Mesenteric fat pad (tissue), 1 donor: Measurements from ENCODE around the gene ZBED2. TPM values are rescaled to one million over a fixed set of nuclear protein-coding genes. Genes with fewer than 3 reads are reported as not detected.

Experiments used
- DNase-seq: peaks from one replicate; pipeline ENCODE4 v3.0.0-alpha.2; 2020; ENCODE audit warnings: low spot score
- total RNA-seq: library from RNA; stranded (reverse); fragmentation: NEBNext Ultra II Directional; extraction: Animal tissue kit (Norgen Biotek cat#: 25700); gene quantifications from one replicate; pipeline ENCODE4 v1.2.1, GENCODE V29; 2021
- donor health status: DM: yes; HTN: yes; CAD: no.

ZBED2 gene
- total RNA-seq, 1 donor from 2014 or later = not detected

GRCh38 chr3:111604119-111604518, 9.0 kb upstream of the ZBED2 start:
- DNase-seq = no peak

DNA sequence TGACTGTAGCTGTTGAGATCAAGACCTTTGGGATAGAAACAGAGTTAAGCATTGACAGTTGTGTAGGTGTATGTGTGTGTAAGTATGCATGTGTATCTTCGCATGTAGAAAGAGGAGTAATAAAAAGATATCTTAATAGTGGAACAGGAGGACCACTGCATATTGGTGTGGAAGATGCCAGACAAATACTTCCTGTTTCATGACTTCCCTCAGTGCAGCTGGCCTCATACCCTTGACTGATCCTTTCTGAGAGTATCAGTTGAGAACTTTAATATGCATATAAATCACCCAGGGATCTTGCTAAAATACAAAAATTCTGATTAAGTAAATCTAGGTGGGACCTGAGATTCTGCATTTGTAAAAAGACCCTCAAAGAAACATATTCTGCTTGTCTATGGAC, 8.5 kb upstream of the ZBED2 start:
- DNase-seq = no peak

- DNase-seq = no peak
These were observed 6.7 kb upstream of the ZBED2 start for GRCh38 chr3:111601810-111602209.

- no peak for DNase-seq
These were observed 3.4 kb upstream of the ZBED2 start for GRCh38 chr3:111598552-111598951.

- DNase-seq = no peak
These were observed 3.0 kb upstream of the ZBED2 start for GRCh38 chr3:111598139-111598538.

DNA sequence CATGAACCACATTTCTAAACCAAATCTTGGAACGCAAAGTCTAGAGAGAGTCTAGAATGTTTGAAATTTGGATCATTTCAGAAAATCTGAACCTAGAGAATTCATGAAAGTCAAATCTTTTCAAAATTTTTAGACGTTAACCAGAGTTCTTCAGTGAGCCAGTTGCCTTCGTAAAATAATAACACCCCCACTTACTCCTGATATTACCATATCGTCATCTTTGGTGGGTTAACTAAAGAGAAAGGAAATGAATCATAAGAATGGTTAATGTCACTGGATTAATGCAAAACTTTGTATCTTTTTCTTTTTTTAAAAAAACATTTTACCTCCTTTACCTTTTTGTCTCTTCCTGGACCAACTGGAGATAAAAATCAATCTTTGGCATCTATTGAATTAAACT, 1.2 kb upstream of the ZBED2 start:
- no peak for DNase-seq

DNA sequence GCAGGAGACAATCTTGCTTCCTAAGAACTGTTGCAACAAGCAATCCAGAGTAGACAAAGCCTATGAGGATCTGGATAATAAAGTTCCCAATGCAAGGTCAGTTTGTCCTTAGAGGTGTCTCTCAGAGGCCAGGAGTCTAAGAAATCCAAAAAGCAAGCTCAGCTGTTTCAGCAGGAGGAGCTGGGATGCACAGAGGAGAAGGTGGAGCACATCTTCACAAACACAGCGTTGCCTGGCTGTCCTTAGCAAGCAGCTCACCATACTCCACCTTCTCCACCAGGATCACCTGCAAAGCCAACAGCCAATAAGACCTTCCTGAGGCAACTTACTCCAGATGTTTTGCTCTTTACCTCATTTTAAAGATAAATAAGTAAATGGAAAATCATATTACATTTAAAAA, 365 bp downstream of the ZBED2 start:
- no peak for DNase-seq

- DNase-seq = no peak
These were observed 941 bp downstream of the ZBED2 start for GRCh38 chr3:111594205-111594604.

- no peak for DNase-seq
These were observed 1.5 kb downstream of the ZBED2 start for GRCh38 chr3:111593666-111594065.

GRCh38 chr3:111592936-111593335, 2.2 kb downstream of the ZBED2 start:
- no peak for DNase-seq

GRCh38 chr3:111592143-111592542, 3.0 kb downstream of the ZBED2 start:
- no peak for DNase-seq

DNA sequence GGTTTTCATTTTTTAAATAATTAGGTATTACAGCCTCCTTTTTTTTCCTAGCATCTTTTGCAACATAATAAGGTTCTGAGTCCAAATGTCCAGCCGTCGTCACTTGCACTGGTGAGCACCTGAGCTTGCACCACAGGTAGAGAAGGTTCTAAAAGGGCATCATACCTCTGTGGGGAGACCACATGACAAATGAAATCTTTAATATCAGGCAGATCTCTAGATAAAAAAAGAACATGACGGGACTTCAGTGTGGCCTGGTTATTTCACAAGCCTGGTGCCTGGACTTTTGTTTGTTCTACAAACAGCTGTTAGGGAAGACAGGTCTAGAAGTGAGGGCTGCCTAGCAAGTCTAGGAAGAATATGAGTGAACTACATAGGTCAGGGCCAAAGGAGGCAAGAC, 3.6 kb downstream of the ZBED2 start:
- DNase-seq = no peak

DNA sequence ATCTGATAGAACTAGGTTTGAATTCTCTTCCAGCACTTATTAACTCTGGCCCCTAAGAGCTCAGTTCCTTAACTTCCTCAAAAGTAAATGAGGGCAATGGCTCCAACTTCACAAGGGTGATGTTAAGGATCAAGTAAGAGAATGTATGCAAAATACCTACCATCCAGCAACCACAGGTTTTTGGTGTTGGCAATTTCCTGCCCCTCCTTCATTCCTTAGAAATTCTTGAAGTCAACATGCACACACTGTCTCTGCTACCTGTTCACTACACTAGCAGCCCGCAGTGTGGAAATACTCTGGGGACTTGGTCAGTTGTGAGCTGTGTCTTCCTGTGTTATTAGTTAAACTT, 5.0 kb downstream of the ZBED2 start:
- no peak for DNase-seq

- DNase-seq = no peak
These were observed 5.6 kb downstream of the ZBED2 start for GRCh38 chr3:111589303-111590142.

DNA sequence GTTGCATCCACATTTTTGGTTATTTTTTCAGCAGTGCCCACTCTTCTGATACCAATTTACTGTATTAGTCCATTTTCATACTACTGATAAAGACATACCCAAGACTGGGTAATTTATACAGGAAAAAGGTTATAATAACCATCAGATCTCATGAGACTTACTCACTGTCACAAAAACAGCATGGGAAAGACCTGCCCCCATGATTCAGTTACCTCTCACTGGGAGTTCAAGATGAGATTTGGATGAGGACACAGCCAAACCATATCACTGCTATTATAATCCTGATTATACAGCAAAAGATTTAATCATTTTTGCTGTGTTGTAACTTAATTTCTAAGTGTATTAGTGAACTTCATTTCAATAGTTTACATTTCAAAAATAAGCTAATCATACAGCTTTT, 6.6 kb downstream of the ZBED2 start:
- DNase-seq = no peak

DNA sequence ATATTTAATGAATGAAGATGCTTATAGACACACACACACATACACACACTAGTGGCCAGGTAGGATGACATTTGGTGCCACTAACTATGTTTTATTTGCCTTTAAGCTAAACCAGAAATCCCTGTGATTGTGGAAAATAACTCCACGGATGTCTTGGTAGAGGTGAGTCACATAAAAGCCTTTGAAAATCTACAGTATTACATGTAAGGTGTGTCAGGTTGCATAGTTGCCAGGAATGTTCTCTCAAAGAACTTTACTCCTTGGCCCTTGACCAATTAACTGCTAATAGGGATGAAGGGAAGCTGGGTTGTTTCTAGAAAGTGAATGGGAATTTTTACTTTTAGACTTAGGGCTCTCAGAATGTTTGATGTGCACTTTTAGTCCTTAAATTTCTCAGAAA, 9.9 kb downstream of the ZBED2 start:
- DNase-seq = no peak

DNA sequence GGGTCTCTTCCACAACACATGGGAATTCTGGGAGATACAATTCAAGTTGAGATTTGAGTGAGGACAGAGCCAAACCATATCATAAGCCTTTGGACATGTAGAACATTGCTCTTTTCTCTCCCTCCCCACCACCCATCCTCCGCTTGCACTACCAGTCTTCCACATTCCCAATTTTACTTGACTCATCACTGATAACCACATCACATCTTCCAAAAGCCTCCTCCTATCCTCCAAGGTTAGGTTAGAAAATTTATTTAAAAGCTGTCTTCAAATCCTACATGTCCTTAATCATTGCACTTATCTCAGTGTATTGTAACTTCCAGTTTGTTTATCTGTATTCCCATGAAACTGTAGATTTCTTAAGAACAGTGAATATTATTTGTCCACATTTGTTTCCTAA, 10.4 kb downstream of the ZBED2 start:
- no peak for DNase-seq

- no peak for DNase-seq
These were observed 13.0 kb downstream of the ZBED2 start for GRCh38 chr3:111582120-111582474.

DNA sequence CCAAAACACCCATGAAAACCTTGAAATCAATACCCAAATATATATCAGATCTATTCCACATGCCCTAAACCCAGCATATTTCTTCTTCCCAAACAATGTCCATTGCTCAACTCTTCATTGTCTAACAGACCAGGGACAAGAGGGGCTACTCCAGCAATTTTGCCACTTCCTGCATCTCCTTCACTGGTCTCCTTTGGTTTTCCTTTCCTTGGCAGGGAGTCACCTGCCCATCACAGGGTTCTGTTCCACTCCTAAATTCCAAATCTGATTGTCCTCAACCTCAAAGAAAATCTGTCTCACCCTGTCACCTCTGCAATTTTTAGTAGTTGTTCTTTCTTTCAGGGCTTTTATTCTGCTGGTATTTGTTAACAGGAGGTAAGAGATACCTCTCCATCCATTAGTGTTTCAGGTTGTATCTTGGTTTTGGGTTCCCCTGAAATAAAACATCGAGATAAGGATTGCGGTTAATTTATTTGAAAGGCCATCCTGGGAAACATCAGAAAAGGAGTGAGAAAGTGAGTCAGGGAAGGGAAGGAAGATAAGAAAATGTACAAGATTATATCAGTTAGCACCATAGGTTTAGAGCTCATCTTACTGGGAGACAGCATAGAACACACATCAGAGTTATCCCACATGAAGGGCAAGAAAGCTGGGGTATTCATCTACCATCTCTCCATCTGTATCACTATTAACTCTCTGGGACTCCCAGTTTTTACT, 13.6 kb downstream of the ZBED2 start:
- no peak for DNase-seq

DNA sequence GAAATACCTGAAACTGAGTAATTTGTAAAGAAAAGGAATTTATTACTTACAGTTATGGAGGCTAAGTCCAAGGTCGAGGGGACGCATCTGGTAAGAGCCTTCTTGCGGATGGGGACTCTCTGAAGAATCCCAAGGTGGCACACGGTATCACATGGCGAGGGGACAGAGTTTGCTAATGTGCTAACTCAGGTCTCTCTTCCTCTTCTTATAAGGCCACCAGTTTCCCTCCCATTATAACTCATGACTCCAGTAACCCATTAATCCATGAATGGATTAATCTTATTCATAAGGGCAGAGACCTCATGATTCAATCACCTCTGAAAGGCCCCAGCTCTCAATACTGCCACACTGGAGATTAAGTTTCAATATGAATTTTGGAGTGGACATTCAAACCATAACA, 15.7 kb downstream of the ZBED2 start:
- DNase-seq = no peak

- DNase-seq = no peak
These were observed 16.3 kb downstream of the ZBED2 start for GRCh38 chr3:111578867-111579266.

- DNase-seq = no peak
These were observed 17.1 kb downstream of the ZBED2 start for GRCh38 chr3:111577798-111578685.
